Measurements from ENCODE around the gene ZNF784. TPM values are rescaled to one million over a fixed set of nuclear protein-coding genes. Genes with fewer than 3 reads are reported as not detected.

ZNF784 gene
- total RNA-seq, 2 experiments from 2014 or later = 3.4 to 4.0 TPM

- POLR2A ChIA-PET = no interaction called here
- Histone ChIP-seq H3K4me2 (ENCODE audit: low read length) (no peak overlapping the region), H4K20me1 (ENCODE audit: insufficient read depth, low read length) (no peaks in the 10 kb centered on the region), H3K9me3 (ENCODE audit: low read length) (no peaks in the 10 kb centered on the region), H3K4me3 (ENCODE audit: low read depth, low read length, poor library complexity, severe bottlenecking) (no peak overlapping the region), H2AFZ (ENCODE audit: low read length) (no peak overlapping the region), H3K27ac (ENCODE audit: low read depth, low read length, poor library complexity, severe bottlenecking) (no peak overlapping the region), H3K9me2 (ENCODE audit: insufficient read depth, low read length) (no peaks in the 10 kb centered on the region), H3K79me2 (ENCODE audit: insufficient read depth, low read depth, low read length) (0 out of 2 replicates have a peak, but pooled peaks cover 3% of the 10 kb centered on the region), H3K36me3 (ENCODE audit: insufficient read depth, low read length) (peaks cover 53% of the 10 kb centered on the region), H3K4me1 (ENCODE audit: insufficient read depth, low read length, poor library complexity, severe bottlenecking) (no peaks in the 10 kb centered on the region)
- intact Hi-C loops (cut with micrococcal nuclease; ENCODE audit: unreplicated experiment) = no loop called here
- no TSS peak for BruUV-seq (replicated peaks)
- CTCF ChIA-PET (ENCODE audit: unreplicated experiment) = no interaction called here
- no peak for DNase-seq (ENCODE audit: low spot score)
- TF ChIP-seq CTCF (conservative IDR thresholded peaks at IDR 0.05; ENCODE audit: low read length) = no peak
- no peak for TF ChIP-seq EZH2phosphoT487 (IDR thresholded peaks at IDR 0.05; ENCODE audit: borderline replicate concordance, low read depth, low read length)
These were observed 11.0 kb downstream of the ZNF784 start for GRCh38 chr19:55613396-55613795.

- intact Hi-C loops (cut with micrococcal nuclease; ENCODE audit: unreplicated experiment) = no loop called here
- Histone ChIP-seq H3K9me3 (ENCODE audit: low read length) (no peaks in the 10 kb centered on the region), H3K27ac (ENCODE audit: low read depth, low read length, poor library complexity, severe bottlenecking) (no peak overlapping the region), H3K4me2 (ENCODE audit: low read length) (no peak overlapping the region), H3K4me3 (ENCODE audit: low read depth, low read length, poor library complexity, severe bottlenecking) (no peak overlapping the region), H3K4me1 (ENCODE audit: insufficient read depth, low read length, poor library complexity, severe bottlenecking) (peaks cover under 1% of the 10 kb centered on the region), H2AFZ (ENCODE audit: low read length) (no peak overlapping the region), H3K36me3 (ENCODE audit: insufficient read depth, low read length) (peaks cover 48% of the 10 kb centered on the region), H4K20me1 (ENCODE audit: insufficient read depth, low read length) (no peaks in the 10 kb centered on the region), H3K9me2 (ENCODE audit: insufficient read depth, low read length) (no peaks in the 10 kb centered on the region), H3K79me2 (ENCODE audit: insufficient read depth, low read depth, low read length) (peaks cover 12% of the 10 kb centered on the region)
- ChIA-PET POLR2A (no interaction called here), CTCF (ENCODE audit: unreplicated experiment) (interaction anchor here (0.5 kb wide), 1 partner anchor 273 kb away, joined by 3 read pairs; no protein-coding TSS in a partner anchor)
- no peak for DNase-seq (ENCODE audit: low spot score)
- TF ChIP-seq EZH2phosphoT487 (IDR thresholded peaks at IDR 0.05; ENCODE audit: borderline replicate concordance, low read depth, low read length) (no peak), CTCF (conservative IDR thresholded peaks at IDR 0.05; ENCODE audit: low read length) (no peak)
- BruUV-seq (replicated peaks) = no TSS peak
These were observed 12.3 kb downstream of the ZNF784 start for GRCh38 chr19:55611983-55612645.

GRCh38 chr19:55611300-55611982 lies 12.9 kb downstream of the ZNF784 start:
- intact Hi-C loops (cut with micrococcal nuclease; ENCODE audit: unreplicated experiment) = no loop called here
- Histone ChIP-seq H3K9me2 (ENCODE audit: insufficient read depth, low read length) (no peaks in the 10 kb centered on the region), H3K4me1 (ENCODE audit: insufficient read depth, low read length, poor library complexity, severe bottlenecking) (peaks cover 7% of the 10 kb centered on the region), H3K79me2 (ENCODE audit: insufficient read depth, low read depth, low read length) (peaks cover 19% of the 10 kb centered on the region), H2AFZ (ENCODE audit: low read length) (no peak overlapping the region), H3K9me3 (ENCODE audit: low read length) (no peaks in the 10 kb centered on the region), H3K27ac (ENCODE audit: low read depth, low read length, poor library complexity, severe bottlenecking) (no peak overlapping the region), H3K4me2 (ENCODE audit: low read length) (no peak overlapping the region), H3K36me3 (ENCODE audit: insufficient read depth, low read length) (peaks cover 49% of the 10 kb centered on the region), H4K20me1 (ENCODE audit: insufficient read depth, low read length) (no peaks in the 10 kb centered on the region), H3K4me3 (ENCODE audit: low read depth, low read length, poor library complexity, severe bottlenecking) (no peak overlapping the region)
- no TSS peak for BruUV-seq (replicated peaks)
- TF ChIP-seq CTCF (conservative IDR thresholded peaks at IDR 0.05; ENCODE audit: low read length) = no peak
- TF ChIP-seq EZH2phosphoT487 (IDR thresholded peaks at IDR 0.05; ENCODE audit: borderline replicate concordance, low read depth, low read length) = no peak
- no peak for DNase-seq (ENCODE audit: low spot score)
- ChIA-PET POLR2A (no interaction called here), CTCF (ENCODE audit: unreplicated experiment) (interaction anchor here (0.5 kb wide), 1 partner anchor 272 kb away, joined by 3 read pairs; no protein-coding TSS in a partner anchor)
